ENCODE data around the gene FER. TPM values are rescaled to one million over a fixed set of nuclear protein-coding genes. Genes with fewer than 3 reads are reported as not detected.

FER gene
- polyA plus RNA-seq, 1 donor from 2014 or later, result 8.5 TPM

DNA sequence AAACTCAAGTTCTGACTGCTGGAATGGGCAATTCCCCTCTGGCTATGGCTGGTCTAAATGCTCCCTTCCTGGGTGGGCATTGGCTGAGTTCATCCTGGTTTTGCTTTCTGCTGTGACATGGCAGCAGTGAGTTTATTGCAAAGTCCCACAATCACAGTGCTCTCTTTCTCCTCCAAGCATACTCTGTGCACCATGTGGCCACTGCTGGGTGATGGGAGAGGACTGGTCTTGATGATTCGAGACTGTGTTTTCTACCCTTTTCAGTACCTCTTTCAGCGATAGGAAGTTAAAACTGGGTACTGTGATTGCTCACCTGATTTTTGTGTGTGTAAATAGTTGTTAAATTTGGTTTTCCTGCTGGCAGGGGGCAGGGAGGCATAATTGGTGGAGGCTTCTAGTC is 49.7 kb downstream of the FER start:
- no peak overlapping the region for H3K4me3 ChIP-seq (ENCODE audit: low read length)
- H4K20me1 ChIP-seq (ENCODE audit: insufficient read depth), result no peaks in the 10 kb centered on the region
- TF ChIP-seq SMC3 (conservative IDR thresholded peaks at IDR 0.05; ENCODE audit: poor library complexity) (no peak), REST (IDR thresholded peaks at IDR 0.05; ENCODE audit: borderline replicate concordance) (no peak), TAF1 (IDR thresholded peaks at IDR 0.05; ENCODE audit: low read depth) (no peak), EZH2 (IDR thresholded peaks at IDR 0.05; ENCODE audit: borderline replicate concordance, insufficient read depth, low read length, poor library complexity, severe bottlenecking) (no peak), RAD21 (conservative IDR thresholded peaks at IDR 0.05) (no peak), MXI1 (conservative IDR thresholded peaks at IDR 0.05; ENCODE audit: poor library complexity, severe bottlenecking) (no peak), POLR2AphosphoS5 (IDR thresholded peaks at IDR 0.05) (no peak), EP300 (conservative IDR thresholded peaks at IDR 0.05; ENCODE audit: poor library complexity, severe bottlenecking) (no peak)
- TF ChIP-seq, protein P1, sequence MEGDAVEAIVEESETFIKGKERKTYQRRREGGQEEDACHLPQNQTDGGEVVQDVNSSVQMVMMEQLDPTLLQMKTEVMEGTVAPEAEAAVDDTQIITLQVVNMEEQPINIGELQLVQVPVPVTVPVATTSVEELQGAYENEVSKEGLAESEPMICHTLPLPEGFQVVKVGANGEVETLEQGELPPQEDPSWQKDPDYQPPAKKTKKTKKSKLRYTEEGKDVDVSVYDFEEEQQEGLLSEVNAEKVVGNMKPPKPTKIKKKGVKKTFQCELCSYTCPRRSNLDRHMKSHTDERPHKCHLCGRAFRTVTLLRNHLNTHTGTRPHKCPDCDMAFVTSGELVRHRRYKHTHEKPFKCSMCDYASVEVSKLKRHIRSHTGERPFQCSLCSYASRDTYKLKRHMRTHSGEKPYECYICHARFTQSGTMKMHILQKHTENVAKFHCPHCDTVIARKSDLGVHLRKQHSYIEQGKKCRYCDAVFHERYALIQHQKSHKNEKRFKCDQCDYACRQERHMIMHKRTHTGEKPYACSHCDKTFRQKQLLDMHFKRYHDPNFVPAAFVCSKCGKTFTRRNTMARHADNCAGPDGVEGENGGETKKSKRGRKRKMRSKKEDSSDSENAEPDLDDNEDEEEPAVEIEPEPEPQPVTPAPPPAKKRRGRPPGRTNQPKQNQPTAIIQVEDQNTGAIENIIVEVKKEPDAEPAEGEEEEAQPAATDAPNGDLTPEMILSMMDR (IDR thresholded peaks at IDR 0.05; ENCODE audit: poor library complexity, severe bottlenecking), result no peak
- H3K9me2 ChIP-seq (ENCODE audit: insufficient read depth, low read length), result no peaks in the 10 kb centered on the region
- H3K27me3 ChIP-seq (ENCODE audit: insufficient read depth, low read depth, low read length), result no peaks in the 10 kb centered on the region
- no peaks in the 10 kb centered on the region for H3K9me3 ChIP-seq (ENCODE audit: low read length)
- H2AFZ ChIP-seq (ENCODE audit: low read depth, low read length), result no peak overlapping the region
- no peak overlapping the region for H3K4me2 ChIP-seq (ENCODE audit: low read length)
- H3K27ac ChIP-seq (ENCODE audit: low read length), result no peak overlapping the region
- H3K9ac ChIP-seq (ENCODE audit: low read length), result no peak overlapping the region
- no peaks in the 10 kb centered on the region for H3F3A ChIP-seq (ENCODE audit: insufficient read depth, low read length, poor library complexity, severe bottlenecking)
- no peaks in the 10 kb centered on the region for H3K36me3 ChIP-seq (ENCODE audit: insufficient read depth, low read length)
- H3K79me2 ChIP-seq (replicated peaks; ENCODE audit: insufficient read depth, low read length), result peaks cover under 1% of the 10 kb centered on the region

GRCh38 chr5:108797986-108798385 is 50.3 kb downstream of the FER start:
- H3F3A ChIP-seq (ENCODE audit: insufficient read depth, low read length, poor library complexity, severe bottlenecking), result no peaks in the 10 kb centered on the region
- H3K79me2 ChIP-seq (replicated peaks; ENCODE audit: insufficient read depth, low read length), result peaks cover 3% of the 10 kb centered on the region
- H2AFZ ChIP-seq (ENCODE audit: low read depth, low read length), result no peak overlapping the region
- H3K27ac ChIP-seq (ENCODE audit: low read length), result no peak overlapping the region
- H3K9ac ChIP-seq (ENCODE audit: low read length), result no peak overlapping the region
- H3K36me3 ChIP-seq (ENCODE audit: insufficient read depth, low read length), result no peaks in the 10 kb centered on the region
- no peaks in the 10 kb centered on the region for H3K9me3 ChIP-seq (ENCODE audit: low read length)
- no peaks in the 10 kb centered on the region for H4K20me1 ChIP-seq (ENCODE audit: insufficient read depth)
- no peak for TF ChIP-seq REST (IDR thresholded peaks at IDR 0.05; ENCODE audit: borderline replicate concordance)
- TF ChIP-seq POLR2AphosphoS5 (IDR thresholded peaks at IDR 0.05), result no peak
- TF ChIP-seq TAF1 (IDR thresholded peaks at IDR 0.05; ENCODE audit: low read depth), result no peak
- TF ChIP-seq MXI1 (conservative IDR thresholded peaks at IDR 0.05; ENCODE audit: poor library complexity, severe bottlenecking), result no peak
- no peak for TF ChIP-seq SMC3 (conservative IDR thresholded peaks at IDR 0.05; ENCODE audit: poor library complexity)
- no peak for TF ChIP-seq EZH2 (IDR thresholded peaks at IDR 0.05; ENCODE audit: borderline replicate concordance, insufficient read depth, low read length, poor library complexity, severe bottlenecking)
- TF ChIP-seq EP300 (conservative IDR thresholded peaks at IDR 0.05; ENCODE audit: poor library complexity, severe bottlenecking), result no peak
- no peak for TF ChIP-seq RAD21 (conservative IDR thresholded peaks at IDR 0.05)
- TF ChIP-seq, protein P1 (IDR thresholded peaks at IDR 0.05; ENCODE audit: poor library complexity, severe bottlenecking), result no peak
- no peaks in the 10 kb centered on the region for H3K27me3 ChIP-seq (ENCODE audit: insufficient read depth, low read depth, low read length)
- H3K4me3 ChIP-seq (ENCODE audit: low read length), result no peak overlapping the region
- no peaks in the 10 kb centered on the region for H3K9me2 ChIP-seq (ENCODE audit: insufficient read depth, low read length)
- no peak overlapping the region for H3K4me2 ChIP-seq (ENCODE audit: low read length)
